ENCODE results near the gene SLC33A1. TPM values are rescaled to one million over a fixed set of nuclear protein-coding genes. Genes with fewer than 3 reads are reported as not detected.

The SLC33A1 gene
- total RNA-seq, 1 experiment from 2014 or later: 23.3 TPM

- H2AFZ ChIP-seq (ENCODE audit: low read depth, low read length, poor library complexity, severe bottlenecking): no peak overlapping the region
- no TSS peak for BruUV-seq (replicated peaks)
- H3K9ac ChIP-seq (ENCODE audit: low read length): no peak overlapping the region
- no peak for ATAC-seq
- no peak overlapping the region for H3K4me2 ChIP-seq (ENCODE audit: low read length)
- no peaks in the 10 kb centered on the region for H3K9me3 ChIP-seq (ENCODE audit: control insufficient read depth in 1 of 2, insufficient read depth in 1 of 2, low read depth in 1 of 2, low read length in 2 of 2)
- H3K27ac ChIP-seq (ENCODE audit: low read depth, low read length): no peak overlapping the region
- intact Hi-C loops (cut with micrococcal nuclease): no loop called here
- H3K36me3 ChIP-seq (ENCODE audit: control insufficient read depth in 1 of 2, insufficient read depth in 2 of 2, low read length in 2 of 2): no peaks in the 10 kb centered on the region
- H3K27me3 ChIP-seq (ENCODE audit: insufficient read depth, low read length): no peaks in the 10 kb centered on the region
- DNase-seq (ENCODE audit: low read depth, low spot score): no peak
- ChIA-PET RAD21 (ENCODE audit: low non-redundant PET in 1 of 2, low total read pairs in 2 of 2, uncharacterized antibody in 2 of 2, unreplicated experiment in 2 of 2) (no interaction called here), POLR2A (no interaction called here), CTCF (no interaction called here)
- TF ChIP-seq ZFX (IDR thresholded peaks at IDR 0.05): no peak
- no peak for TF ChIP-seq CBX3 (IDR thresholded peaks at IDR 0.05; ENCODE audit: low read depth)
- TF ChIP-seq ELF1 (IDR thresholded peaks at IDR 0.05; ENCODE audit: borderline replicate concordance, low read depth): no peak
- TF ChIP-seq SRF (IDR thresholded peaks at IDR 0.05; ENCODE audit: low read depth): no peak
- TF ChIP-seq, protein P1, sequence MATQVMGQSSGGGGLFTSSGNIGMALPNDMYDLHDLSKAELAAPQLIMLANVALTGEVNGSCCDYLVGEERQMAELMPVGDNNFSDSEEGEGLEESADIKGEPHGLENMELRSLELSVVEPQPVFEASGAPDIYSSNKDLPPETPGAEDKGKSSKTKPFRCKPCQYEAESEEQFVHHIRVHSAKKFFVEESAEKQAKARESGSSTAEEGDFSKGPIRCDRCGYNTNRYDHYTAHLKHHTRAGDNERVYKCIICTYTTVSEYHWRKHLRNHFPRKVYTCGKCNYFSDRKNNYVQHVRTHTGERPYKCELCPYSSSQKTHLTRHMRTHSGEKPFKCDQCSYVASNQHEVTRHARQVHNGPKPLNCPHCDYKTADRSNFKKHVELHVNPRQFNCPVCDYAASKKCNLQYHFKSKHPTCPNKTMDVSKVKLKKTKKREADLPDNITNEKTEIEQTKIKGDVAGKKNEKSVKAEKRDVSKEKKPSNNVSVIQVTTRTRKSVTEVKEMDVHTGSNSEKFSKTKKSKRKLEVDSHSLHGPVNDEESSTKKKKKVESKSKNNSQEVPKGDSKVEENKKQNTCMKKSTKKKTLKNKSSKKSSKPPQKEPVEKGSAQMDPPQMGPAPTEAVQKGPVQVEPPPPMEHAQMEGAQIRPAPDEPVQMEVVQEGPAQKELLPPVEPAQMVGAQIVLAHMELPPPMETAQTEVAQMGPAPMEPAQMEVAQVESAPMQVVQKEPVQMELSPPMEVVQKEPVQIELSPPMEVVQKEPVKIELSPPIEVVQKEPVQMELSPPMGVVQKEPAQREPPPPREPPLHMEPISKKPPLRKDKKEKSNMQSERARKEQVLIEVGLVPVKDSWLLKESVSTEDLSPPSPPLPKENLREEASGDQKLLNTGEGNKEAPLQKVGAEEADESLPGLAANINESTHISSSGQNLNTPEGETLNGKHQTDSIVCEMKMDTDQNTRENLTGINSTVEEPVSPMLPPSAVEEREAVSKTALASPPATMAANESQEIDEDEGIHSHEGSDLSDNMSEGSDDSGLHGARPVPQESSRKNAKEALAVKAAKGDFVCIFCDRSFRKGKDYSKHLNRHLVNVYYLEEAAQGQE (IDR thresholded peaks at IDR 0.05; ENCODE audit: low read depth): no peak
- TF ChIP-seq, protein P2, sequence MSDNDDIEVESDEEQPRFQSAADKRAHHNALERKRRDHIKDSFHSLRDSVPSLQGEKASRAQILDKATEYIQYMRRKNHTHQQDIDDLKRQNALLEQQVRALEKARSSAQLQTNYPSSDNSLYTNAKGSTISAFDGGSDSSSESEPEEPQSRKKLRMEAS (IDR thresholded peaks at IDR 0.05): no peak
- no peak for TF ChIP-seq EZH2phosphoT487 (IDR thresholded peaks at IDR 0.05; ENCODE audit: borderline replicate concordance)
- no peak for TF ChIP-seq YY1 (IDR thresholded peaks at IDR 0.05; ENCODE audit: extremely low read depth, insufficient replicate concordance, low read depth, low read length)
- TF ChIP-seq EGR1 (IDR thresholded peaks at IDR 0.05; ENCODE audit: low read depth): no peak
- no peak for TF ChIP-seq POLR2A (IDR thresholded peaks at IDR 0.05; ENCODE audit: borderline replicate concordance, extremely low read depth, insufficient read depth, insufficient read length)
- TF ChIP-seq, protein P3, sequence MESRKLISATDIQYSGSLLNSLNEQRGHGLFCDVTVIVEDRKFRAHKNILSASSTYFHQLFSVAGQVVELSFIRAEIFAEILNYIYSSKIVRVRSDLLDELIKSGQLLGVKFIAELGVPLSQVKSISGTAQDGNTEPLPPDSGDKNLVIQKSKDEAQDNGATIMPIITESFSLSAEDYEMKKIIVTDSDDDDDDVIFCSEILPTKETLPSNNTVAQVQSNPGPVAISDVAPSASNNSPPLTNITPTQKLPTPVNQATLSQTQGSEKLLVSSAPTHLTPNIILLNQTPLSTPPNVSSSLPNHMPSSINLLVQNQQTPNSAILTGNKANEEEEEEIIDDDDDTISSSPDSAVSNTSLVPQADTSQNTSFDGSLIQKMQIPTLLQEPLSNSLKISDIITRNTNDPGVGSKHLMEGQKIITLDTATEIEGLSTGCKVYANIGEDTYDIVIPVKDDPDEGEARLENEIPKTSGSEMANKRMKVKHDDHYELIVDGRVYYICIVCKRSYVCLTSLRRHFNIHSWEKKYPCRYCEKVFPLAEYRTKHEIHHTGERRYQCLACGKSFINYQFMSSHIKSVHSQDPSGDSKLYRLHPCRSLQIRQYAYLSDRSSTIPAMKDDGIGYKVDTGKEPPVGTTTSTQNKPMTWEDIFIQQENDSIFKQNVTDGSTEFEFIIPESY (IDR thresholded peaks at IDR 0.05; ENCODE audit: extremely low read depth, insufficient replicate concordance, low read length): no peak
- TF ChIP-seq CEBPB (IDR thresholded peaks at IDR 0.05; ENCODE audit: low read depth): no peak
- no peak for TF ChIP-seq FOSL1 (IDR thresholded peaks at IDR 0.05; ENCODE audit: low read depth)
- TF ChIP-seq, protein P4, sequence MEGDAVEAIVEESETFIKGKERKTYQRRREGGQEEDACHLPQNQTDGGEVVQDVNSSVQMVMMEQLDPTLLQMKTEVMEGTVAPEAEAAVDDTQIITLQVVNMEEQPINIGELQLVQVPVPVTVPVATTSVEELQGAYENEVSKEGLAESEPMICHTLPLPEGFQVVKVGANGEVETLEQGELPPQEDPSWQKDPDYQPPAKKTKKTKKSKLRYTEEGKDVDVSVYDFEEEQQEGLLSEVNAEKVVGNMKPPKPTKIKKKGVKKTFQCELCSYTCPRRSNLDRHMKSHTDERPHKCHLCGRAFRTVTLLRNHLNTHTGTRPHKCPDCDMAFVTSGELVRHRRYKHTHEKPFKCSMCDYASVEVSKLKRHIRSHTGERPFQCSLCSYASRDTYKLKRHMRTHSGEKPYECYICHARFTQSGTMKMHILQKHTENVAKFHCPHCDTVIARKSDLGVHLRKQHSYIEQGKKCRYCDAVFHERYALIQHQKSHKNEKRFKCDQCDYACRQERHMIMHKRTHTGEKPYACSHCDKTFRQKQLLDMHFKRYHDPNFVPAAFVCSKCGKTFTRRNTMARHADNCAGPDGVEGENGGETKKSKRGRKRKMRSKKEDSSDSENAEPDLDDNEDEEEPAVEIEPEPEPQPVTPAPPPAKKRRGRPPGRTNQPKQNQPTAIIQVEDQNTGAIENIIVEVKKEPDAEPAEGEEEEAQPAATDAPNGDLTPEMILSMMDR (IDR thresholded peaks at IDR 0.05 in 2 of 3, conservative IDR thresholded peaks at IDR 0.05 in 1 of 3; ENCODE audit: borderline replicate concordance in 1 of 3, insufficient read depth in 1 of 3, low read depth in 2 of 3, low read length in 2 of 3): no peak
- TF ChIP-seq RAD21 (IDR thresholded peaks at IDR 0.05; ENCODE audit: low read depth): no peak
- TF ChIP-seq ATF3 (IDR thresholded peaks at IDR 0.05): no peak
- no peak for TF ChIP-seq EZH2 (IDR thresholded peaks at IDR 0.05)
- TF ChIP-seq SP1 (IDR thresholded peaks at IDR 0.05; ENCODE audit: low read depth): no peak
- H3K4me3 ChIP-seq (replicated peaks in 1 of 2; ENCODE audit: low read depth in 1 of 2, low read length in 2 of 2): no peak overlapping the region
- no peaks in the 10 kb centered on the region for H3K9me2 ChIP-seq (ENCODE audit: insufficient read depth)
- H4K20me1 ChIP-seq (ENCODE audit: insufficient read depth): no peaks in the 10 kb centered on the region
- H3K4me1 ChIP-seq (ENCODE audit: control insufficient read depth in 1 of 2, insufficient read depth in 2 of 2, low read length in 2 of 2): peaks cover 7 to 14% of the 10 kb centered on the region in 2 experiments; a peak in 3 of 4 replicates
- no peaks in the 10 kb centered on the region for H3K79me2 ChIP-seq (ENCODE audit: insufficient read depth, low read length)
Measured at GRCh38 chr3:155809181-155809580, 45.0 kb downstream of the SLC33A1 start.

All from HCT116 (cell line).